ENCODE data around the gene HIPK2.

Gene HIPK2

DNA sequence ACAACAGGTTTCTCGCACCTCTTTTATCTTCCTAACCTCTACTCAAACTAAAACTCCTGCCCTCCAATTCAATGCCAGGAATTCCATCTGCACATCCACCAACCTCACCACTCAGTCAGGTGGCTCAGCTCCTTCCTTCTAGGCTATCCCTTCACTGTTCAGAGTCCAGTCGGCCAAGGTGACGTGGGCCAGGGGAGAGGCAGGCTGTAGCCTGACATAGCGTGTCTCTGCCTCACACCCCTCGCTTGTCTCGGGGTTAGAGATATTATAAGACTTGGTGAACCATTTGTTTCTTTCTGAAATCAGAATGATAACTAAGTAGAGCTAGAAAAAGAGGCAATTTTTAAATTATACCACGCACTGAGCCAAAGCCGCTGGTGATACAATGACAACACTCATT lies 31.1 kb downstream of the HIPK2 start:
- no peak overlapping the region for H3K27ac ChIP-seq
- TF ChIP-seq, protein P1, sequence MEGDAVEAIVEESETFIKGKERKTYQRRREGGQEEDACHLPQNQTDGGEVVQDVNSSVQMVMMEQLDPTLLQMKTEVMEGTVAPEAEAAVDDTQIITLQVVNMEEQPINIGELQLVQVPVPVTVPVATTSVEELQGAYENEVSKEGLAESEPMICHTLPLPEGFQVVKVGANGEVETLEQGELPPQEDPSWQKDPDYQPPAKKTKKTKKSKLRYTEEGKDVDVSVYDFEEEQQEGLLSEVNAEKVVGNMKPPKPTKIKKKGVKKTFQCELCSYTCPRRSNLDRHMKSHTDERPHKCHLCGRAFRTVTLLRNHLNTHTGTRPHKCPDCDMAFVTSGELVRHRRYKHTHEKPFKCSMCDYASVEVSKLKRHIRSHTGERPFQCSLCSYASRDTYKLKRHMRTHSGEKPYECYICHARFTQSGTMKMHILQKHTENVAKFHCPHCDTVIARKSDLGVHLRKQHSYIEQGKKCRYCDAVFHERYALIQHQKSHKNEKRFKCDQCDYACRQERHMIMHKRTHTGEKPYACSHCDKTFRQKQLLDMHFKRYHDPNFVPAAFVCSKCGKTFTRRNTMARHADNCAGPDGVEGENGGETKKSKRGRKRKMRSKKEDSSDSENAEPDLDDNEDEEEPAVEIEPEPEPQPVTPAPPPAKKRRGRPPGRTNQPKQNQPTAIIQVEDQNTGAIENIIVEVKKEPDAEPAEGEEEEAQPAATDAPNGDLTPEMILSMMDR (conservative IDR thresholded peaks at IDR 0.05) = no peak

DNA sequence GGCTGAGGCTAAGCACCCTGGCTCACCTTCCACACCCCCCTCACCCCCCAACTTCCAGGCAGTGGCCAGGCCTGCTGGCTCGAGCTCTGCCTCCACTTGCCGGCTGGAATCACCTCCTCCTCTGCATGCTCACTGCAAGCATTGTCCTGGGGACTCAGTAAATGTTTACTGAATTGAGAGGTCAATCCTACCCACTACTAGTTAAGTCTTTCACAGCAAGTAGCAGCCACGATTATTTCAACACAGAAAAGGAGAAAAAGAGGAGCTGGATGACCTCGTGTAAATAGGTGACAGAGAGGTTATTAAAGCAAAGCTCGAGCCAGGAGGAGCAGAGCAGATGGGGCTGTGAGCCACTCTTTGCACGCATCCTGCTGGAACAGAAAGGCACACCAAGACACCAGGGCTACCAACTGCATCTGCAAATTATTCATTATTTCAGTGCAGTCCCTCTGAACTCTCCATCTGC lies 32.1 kb downstream of the HIPK2 start:
- no peak overlapping the region; the same call in 1 of the 2 replicates for H3K27ac ChIP-seq
- TF ChIP-seq, protein P1 (conservative IDR thresholded peaks at IDR 0.05) = no peak

DNA sequence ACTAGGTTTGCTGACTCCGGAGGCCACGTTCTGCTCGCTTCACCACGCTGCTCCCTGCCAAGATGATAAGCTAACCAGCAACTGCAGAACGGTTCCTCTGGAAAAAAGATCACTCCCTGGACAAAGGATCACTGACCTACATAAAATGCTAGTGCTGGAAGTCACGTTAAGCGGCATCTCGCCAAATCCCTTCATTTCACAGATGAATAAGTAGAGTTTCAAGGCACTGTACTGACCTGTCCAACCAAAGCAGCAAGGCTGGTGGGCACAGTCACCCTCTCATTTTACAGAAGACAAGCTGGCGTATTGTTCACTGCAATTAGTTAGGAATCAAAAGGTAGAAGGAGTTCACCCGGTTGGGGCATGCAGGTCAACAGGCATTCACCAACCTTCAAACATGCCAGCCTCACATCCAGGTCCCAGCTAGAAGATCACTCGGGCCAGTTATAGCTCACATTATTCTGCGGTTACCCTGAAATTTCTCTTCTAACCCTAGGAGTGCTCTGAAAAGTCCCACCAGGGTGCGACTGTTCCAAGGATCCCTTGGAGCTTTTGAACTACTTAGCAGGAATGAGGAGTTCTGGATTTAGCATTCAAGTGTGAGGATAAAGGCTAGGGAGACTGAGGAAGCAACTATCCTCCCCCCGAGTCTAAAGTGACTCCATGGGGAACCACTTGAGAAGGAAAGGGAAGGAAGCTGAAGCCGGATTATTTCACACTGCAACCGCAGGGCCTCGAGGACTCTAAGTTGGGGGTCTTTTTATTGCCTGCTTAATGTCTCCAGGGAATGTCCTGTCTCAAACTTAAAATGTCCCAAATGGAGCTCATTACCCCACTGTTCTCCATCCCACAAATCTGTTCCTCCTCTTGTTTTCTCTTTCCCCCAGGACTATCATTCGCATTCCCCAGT lies 32.8 kb downstream of the HIPK2 start:
- TF ChIP-seq, protein P1 (conservative IDR thresholded peaks at IDR 0.05) = no peak
- H3K27ac ChIP-seq = no peak overlapping the region; the same call in 1 of the 2 replicates

DNA sequence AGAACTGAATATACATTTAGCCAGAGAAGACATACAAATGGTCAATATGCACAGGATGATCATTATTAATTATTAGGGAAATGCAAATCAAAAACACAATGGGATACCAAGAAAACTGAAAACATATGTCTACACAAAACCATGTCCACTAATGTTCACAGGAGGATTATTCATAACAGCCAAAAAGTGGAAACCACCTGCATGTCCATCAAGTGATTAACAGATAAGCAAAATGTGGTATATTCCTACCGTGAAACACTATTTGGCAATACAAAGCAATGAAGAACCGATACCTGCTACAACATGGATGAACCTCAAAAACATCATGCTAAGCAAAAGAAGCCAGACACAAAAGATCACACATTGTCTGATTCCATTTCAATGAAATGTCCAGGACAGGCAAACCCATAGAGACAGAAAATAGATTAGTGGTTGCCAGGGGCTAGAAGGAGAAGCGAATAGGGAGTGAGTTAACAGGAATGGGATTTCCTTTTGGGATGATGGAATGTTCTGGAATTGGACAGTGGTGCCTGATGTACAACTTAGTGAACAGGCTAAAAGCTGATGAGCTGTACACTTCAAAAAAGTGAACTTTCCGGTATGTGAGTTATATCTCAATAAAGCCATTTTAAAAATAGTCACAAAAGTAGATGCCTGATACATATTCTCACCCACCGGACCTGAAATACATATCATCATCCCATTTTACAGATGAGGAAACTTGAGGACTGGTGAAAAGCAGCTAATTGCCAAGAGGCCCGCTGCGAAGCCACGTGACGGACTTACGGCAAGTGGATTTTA lies 33.6 kb downstream of the HIPK2 start:
- H3K27ac ChIP-seq = no peak overlapping the region
- TF ChIP-seq, protein P1 (conservative IDR thresholded peaks at IDR 0.05) = no peak

DNA sequence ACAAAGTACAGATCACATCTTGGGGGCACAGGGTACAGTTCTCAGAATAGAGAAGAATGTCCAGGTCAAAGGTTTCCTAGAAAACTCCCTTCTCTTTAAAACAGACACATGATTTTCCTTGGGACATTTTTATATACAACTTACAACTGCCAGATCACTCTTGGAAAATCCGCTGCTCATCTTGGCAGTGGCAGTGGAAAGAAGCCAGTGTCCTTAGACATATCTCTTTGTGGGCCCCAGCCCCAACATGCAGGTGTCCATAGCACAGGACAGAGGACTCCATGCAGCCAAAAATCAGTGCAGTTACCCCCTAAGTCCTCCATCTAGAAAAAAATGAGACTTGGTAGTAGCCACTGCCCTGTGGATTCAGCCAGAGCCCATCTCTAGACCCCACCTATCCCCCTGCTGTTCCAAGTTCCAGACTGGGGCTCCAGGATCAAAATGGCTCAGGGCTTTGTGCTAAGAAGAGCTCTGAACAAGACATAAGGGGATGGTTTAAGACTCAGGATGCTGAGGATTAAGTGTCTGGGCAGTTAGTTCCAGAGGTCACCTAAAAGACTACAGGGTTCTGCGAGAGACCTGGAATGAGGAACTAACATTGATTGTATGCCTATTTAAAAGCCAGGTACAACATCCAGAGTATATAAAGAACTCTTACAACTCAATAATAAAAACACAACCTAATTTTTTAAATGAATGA lies 34.4 kb downstream of the HIPK2 start:
- no peak overlapping the region for H3K27ac ChIP-seq
- TF ChIP-seq, protein P1 (conservative IDR thresholded peaks at IDR 0.05) = no peak

DNA sequence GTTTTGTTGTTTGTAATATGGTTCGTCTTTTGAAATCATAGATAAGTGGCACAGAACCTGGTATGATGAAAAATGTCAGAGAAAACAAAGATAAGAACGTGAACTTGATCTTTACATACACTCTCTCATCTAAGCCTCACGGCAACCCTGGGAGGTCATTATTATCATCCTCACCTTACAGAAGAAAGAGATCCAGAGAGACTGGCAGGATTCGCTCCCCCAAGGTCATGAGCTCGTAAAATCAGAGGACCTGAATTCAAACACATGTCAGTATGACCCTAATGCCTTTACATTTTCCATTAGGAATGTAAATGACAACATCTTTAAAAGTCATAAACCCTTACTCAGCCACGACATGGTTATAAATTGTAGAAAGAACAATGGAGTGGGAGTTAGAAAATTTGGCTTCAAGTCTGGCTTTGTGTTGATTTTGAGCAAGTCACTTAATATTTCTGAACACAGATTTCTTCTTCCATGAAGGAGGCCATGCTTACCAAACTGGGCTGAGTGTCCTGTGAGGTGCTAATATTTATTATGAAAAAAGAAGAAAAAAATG lies 35.9 kb downstream of the HIPK2 start:
- H3K27ac ChIP-seq = peak overlapping the region; percentile 74
- TF ChIP-seq, protein P1 (conservative IDR thresholded peaks at IDR 0.05) = no peak
